Activated B cell treated with CpG ODN at 0.5 μM for 24 hours (primary cell): ENCODE results near the gene UBE2Z. TPM values are rescaled to one million over a fixed set of nuclear protein-coding genes. Genes with fewer than 3 reads are reported as not detected.

Experiments used
- ATAC-seq: fragments of 200-7000 bp; cut with Tn5 transposase; one replicate; pipeline ENCODE4 v1.10.0; 2021; ENCODE audit warnings: low read depth, mild to moderate bottlenecking, moderate library complexity
- CTCF ChIA-PET: fragments of 350-600 bp; sonication (Branson Sonifier 250); formaldehyde crosslinking; loops from one replicate; lab custom pipeline; 2021; ENCODE audit warnings: antibody characterized with exemption; lab: Charles Lee
- POLR2A ChIA-PET: fragments of 350-600 bp; sonication (Branson Sonifier 250); formaldehyde crosslinking; loops from one replicate; lab custom pipeline; 2021; ENCODE audit warnings: antibody characterized with exemption; lab: Charles Lee
- DNase-seq: peaks from one replicate; pipeline ENCODE4 v3.0.0; 2022
- H3K27ac Mint-ChIP-seq: one replicate; pipeline ENCODE4 v1.8.0; 2020; ENCODE audit warnings: mixed read lengths
- H3K27me3 Mint-ChIP-seq: one replicate; pipeline ENCODE4 v1.8.0; 2021; ENCODE audit warnings: mixed read lengths
- H3K36me3 Mint-ChIP-seq: one replicate; pipeline ENCODE4 v1.8.0; 2021; ENCODE audit warnings: low read depth, mixed read lengths
- H3K4me1 Mint-ChIP-seq: one replicate; pipeline ENCODE4 v1.8.0; 2021; ENCODE audit warnings: mixed read lengths
- H3K4me3 Mint-ChIP-seq: one replicate; pipeline ENCODE4 v1.8.0; 2020; ENCODE audit warnings: mild to moderate bottlenecking, mixed read lengths
- H3K9me3 Mint-ChIP-seq: one replicate; pipeline ENCODE4 v1.8.0; 2020; ENCODE audit warnings: mixed read lengths
- intact Hi-C: fragments of 100-400 bp; cut with micrococcal nuclease; formaldehyde crosslinking; loops from one replicate; pipeline ENCODE4 v1.15.1; 2024
- total RNA-seq: library from RNA; stranded (reverse); gene quantifications from 2 replicates; pipeline ENCODE4 v1.2.3, GENCODE V29; 2022
- TF ChIP-seq, protein P1 (sequence below): fragments of 200-600 bp; IDR thresholded peaks from one replicate; pipeline ENCODE4 v1.8.0; 2022; ENCODE audit warnings: antibody characterized with exemption, mild to moderate bottlenecking

Gene UBE2Z
- 121 and 154 TPM in 2 replicates for total RNA-seq

DNA sequence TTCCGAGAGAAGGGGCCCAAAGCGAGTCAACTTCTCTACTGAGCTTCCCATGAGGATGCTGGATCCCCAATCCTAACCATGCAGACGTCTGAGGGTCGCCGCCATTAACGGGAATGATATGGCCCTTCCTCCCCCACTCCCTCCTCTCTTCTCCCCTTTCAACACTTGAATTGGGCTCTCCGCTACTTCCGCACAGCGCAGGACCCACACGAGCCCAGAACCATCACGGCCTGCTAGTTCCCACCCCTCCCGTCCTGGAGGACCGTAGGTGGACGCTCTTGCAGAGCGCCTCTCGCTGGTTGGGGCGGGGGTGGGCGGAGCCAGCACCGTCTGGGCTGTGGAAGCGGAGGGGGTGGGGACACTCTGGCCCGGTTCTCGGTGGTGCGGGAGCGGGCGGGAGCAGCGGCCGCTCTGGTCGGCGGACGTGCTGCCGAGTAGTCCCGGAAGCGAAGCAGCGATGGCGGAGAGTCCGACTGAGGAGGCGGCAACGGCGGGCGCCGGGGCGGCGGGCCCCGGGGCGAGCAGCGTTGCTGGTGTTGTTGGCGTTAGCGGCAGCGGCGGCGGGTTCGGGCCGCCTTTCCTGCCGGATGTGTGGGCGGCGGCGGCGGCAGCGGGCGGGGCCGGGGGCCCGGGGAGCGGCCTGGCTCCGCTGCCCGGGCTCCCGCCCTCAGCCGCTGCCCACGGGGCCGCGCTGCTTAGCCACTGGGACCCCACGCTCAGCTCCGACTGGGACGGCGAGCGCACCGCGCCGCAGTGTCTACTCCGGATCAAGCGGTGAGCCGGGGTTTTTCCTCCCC, at the start of gene UBE2Z:
Gene UBE2Z (plus strand): TSS at position 361 of the 797 bp plus-strand sequence. CDS start 97 bp downstream, at position 458.
- H3K36me3 Mint-ChIP-seq, result peaks cover 46% of the 10 kb centered on the region
- TF ChIP-seq, protein P1, sequence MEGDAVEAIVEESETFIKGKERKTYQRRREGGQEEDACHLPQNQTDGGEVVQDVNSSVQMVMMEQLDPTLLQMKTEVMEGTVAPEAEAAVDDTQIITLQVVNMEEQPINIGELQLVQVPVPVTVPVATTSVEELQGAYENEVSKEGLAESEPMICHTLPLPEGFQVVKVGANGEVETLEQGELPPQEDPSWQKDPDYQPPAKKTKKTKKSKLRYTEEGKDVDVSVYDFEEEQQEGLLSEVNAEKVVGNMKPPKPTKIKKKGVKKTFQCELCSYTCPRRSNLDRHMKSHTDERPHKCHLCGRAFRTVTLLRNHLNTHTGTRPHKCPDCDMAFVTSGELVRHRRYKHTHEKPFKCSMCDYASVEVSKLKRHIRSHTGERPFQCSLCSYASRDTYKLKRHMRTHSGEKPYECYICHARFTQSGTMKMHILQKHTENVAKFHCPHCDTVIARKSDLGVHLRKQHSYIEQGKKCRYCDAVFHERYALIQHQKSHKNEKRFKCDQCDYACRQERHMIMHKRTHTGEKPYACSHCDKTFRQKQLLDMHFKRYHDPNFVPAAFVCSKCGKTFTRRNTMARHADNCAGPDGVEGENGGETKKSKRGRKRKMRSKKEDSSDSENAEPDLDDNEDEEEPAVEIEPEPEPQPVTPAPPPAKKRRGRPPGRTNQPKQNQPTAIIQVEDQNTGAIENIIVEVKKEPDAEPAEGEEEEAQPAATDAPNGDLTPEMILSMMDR, result no peak
- peak within 1 kb of the TSS; percentile 99 for H3K27ac Mint-ChIP-seq
- ATAC-seq (peak; percentile 84), DNase-seq (peak; percentile 83)
- no peaks in the 10 kb centered on the region for H3K9me3 Mint-ChIP-seq
- H3K4me1 Mint-ChIP-seq, result peaks cover 51% of the 10 kb centered on the region
- H3K27me3 Mint-ChIP-seq, result no peaks in the 10 kb centered on the region
- intact Hi-C loops, result loop anchor here (1.0 to 5.0 kb wide), 5 partner anchors 8 to 1489 kb away; partner anchors contain the start of genes ATP5MC1, LRRC59 and SNF8
- POLR2A ChIA-PET, result interaction anchor here (0.5 to 3.4 kb wide), 15 partner anchors 8 to 1457 kb away, joined by 3 to 103 read pairs (median 5); partner anchors contain the start of genes ATP5MC1, HOXB8, NFE2L1 and PRAC2
- peak within 1 kb of the TSS; percentile 96 for H3K4me3 Mint-ChIP-seq
- CTCF ChIA-PET, result interaction anchor here (0.7 to 2.7 kb wide), 4 partner anchors 15 to 29 kb away, joined by 3 to 8 read pairs (median 5); partner anchors contain the start of gene ATP5MC1

DNA sequence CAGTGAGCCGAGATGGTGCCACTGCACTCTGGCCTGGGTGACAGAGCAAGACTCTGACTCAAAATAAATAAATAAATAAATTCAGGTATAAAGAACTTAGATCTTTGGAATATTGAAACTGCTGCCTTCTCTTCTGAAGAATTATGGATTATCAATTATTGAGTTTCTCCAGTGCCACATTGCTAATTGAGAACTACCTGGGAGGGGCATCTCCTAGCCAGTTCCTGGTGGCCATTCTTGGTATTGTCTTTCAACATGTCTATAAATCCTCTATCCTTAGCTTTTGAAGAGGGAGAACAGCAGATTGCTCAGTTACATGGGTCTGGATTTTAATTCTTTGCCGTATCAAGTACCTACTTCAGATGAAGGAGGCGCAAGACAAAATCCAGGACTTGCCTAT, 48.2 kb upstream of the UBE2Z start:
- TF ChIP-seq, protein P1, result no peak
- ChIA-PET POLR2A (no interaction called here), CTCF (interaction anchor here (0.6 to 1.9 kb wide), 4 partner anchors 19 to 137 kb away, joined by 3 to 5 read pairs (median 4); no protein-coding TSS in a partner anchor)
- Mint-ChIP-seq H3K36me3 (peaks cover 76% of the 10 kb centered on the region), H3K27me3 (no peaks in the 10 kb centered on the region), H3K27ac (no peak overlapping the region), H3K9me3 (no peaks in the 10 kb centered on the region), H3K4me1 (no peaks in the 10 kb centered on the region), H3K4me3 (no peak overlapping the region)
- ATAC-seq, result no peak
- intact Hi-C loops, result no loop called here
- no peak for DNase-seq

DNA sequence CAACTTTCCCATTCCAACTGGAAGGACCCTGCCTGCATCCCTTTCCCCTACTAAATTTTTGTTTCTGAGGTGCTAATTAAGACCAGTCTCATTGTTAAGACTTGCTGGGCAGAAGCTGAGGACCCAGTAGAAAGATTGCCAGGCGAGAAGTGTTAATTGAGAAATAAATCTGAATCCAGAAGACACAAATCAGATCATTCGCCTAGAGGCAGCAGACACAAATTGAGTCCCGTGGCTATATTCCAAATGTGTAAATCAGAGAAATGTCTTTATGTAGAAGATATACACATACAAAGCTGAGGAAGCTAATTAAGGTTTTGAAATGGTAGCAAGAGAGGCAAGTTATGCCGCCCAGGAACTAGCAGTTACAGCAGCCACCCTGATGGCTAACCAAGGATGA, 47.8 kb upstream of the UBE2Z start:
- ATAC-seq (no peak), DNase-seq (no peak)
- no peak overlapping the region for H3K27ac Mint-ChIP-seq
- no peaks in the 10 kb centered on the region for H3K27me3 Mint-ChIP-seq
- H3K4me3 Mint-ChIP-seq, result no peak overlapping the region
- intact Hi-C loops, result no loop called here
- POLR2A ChIA-PET, result no interaction called here
- H3K9me3 Mint-ChIP-seq, result no peaks in the 10 kb centered on the region
- TF ChIP-seq, protein P1, result no peak
- CTCF ChIA-PET, result interaction anchor here (0.6 to 1.9 kb wide), 4 partner anchors 18 to 137 kb away, joined by 3 to 5 read pairs (median 4); no protein-coding TSS in a partner anchor
- peaks cover 73% of the 10 kb centered on the region for H3K36me3 Mint-ChIP-seq
- H3K4me1 Mint-ChIP-seq, result no peaks in the 10 kb centered on the region

DNA sequence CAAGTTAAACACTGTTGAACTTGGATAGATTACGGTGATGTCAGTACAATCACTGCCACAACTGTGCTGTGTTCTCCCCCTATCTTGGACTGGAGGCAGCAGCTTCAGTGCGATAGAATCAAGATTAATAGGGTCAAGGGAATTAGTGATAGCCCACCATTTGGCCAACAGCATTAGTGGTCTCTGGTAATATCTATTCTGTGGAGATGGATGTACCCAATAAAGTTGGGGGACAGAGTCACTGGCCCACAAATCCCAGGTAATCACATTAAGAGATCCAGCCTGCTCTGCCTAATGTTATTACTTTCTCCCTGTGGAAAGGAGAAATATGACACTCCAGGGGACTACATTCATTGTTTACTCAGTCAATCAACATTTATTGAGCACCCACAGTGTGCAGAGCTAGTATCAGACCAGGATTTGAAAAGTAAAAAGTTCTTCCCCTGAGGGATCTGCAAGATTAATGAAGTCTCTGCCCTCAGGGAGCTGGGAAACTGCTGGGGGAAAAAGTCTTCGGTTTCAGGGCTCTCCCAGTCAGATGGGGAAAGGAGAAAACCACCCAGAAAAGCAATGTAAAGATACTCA, 39.2 kb upstream of the UBE2Z start:
- Mint-ChIP-seq H3K27me3 (no peaks in the 10 kb centered on the region), H3K27ac (no peak overlapping the region), H3K4me1 (no peaks in the 10 kb centered on the region), H3K36me3 (peaks cover 18% of the 10 kb centered on the region), H3K4me3 (no peak overlapping the region), H3K9me3 (no peaks in the 10 kb centered on the region)
- no peak for ATAC-seq
- TF ChIP-seq, protein P1, result no peak
- ChIA-PET CTCF (interaction anchor here (0.8 kb wide), 1 partner anchor 10 kb away, joined by 3 read pairs; no protein-coding TSS in a partner anchor), POLR2A (no interaction called here)
- intact Hi-C loops, result no loop called here
- no peak for DNase-seq
